EL (cell line): ENCODE results near the gene SCPEP1.
A peak's percentile ranks its signal among the peaks of the same experiment; 100 is the strongest.

Experiments used
- DNase-seq: peaks from one replicate; pipeline ENCODE4 v3.0.0-alpha.2; 2016

SCPEP1 gene

GRCh38 chr17:57004944-57005579 is 27.1 kb downstream of the SCPEP1 start:
- no peak for DNase-seq

- DNase-seq = peak; percentile 51
Measured at GRCh38 chr17:57006040-57006439, 28.1 kb downstream of the SCPEP1 start.

GRCh38 chr17:57008958-57009357 is 31.0 kb downstream of the SCPEP1 start:
- DNase-seq = no peak

GRCh38 chr17:57009737-57010445 is 32.0 kb downstream of the SCPEP1 start:
- DNase-seq = peak; percentile 53

GRCh38 chr17:57010487-57010886 is 32.6 kb downstream of the SCPEP1 start:
- no peak for DNase-seq

- no peak for DNase-seq
Measured at GRCh38 chr17:57011491-57012015, 33.6 kb downstream of the SCPEP1 start.

- DNase-seq = no peak
Measured at GRCh38 chr17:57016071-57016763, 38.3 kb downstream of the SCPEP1 start.

GRCh38 chr17:57016764-57017116 is 38.8 kb downstream of the SCPEP1 start:
- DNase-seq = peak; percentile 33

- no peak for DNase-seq
Measured at GRCh38 chr17:57017625-57018024, 39.7 kb downstream of the SCPEP1 start.

GRCh38 chr17:57020208-57020607 is 42.3 kb downstream of the SCPEP1 start:
- DNase-seq = no peak

- DNase-seq = no peak
Measured at GRCh38 chr17:57021226-57021940, 43.5 kb downstream of the SCPEP1 start.

- DNase-seq = no peak
Measured at GRCh38 chr17:57025876-57026275, 47.9 kb downstream of the SCPEP1 start.

GRCh38 chr17:57027852-57028251 is 49.9 kb downstream of the SCPEP1 start:
- no peak for DNase-seq

- DNase-seq = no peak
Measured at GRCh38 chr17:57032343-57032742, 54.4 kb downstream of the SCPEP1 start.

GRCh38 chr17:57033296-57033695 is 55.4 kb downstream of the SCPEP1 start:
- no peak for DNase-seq

- DNase-seq = no peak
Measured at GRCh38 chr17:57034807-57035754, 57.1 kb downstream of the SCPEP1 start.

- DNase-seq = no peak
Measured at GRCh38 chr17:57035971-57036481, 58.1 kb downstream of the SCPEP1 start.

- no peak for DNase-seq
Measured at GRCh38 chr17:57037411-57037810, 59.5 kb downstream of the SCPEP1 start.

GRCh38 chr17:57038486-57038885 is 60.6 kb downstream of the SCPEP1 start:
- no peak for DNase-seq

GRCh38 chr17:57040571-57040970 is 62.6 kb downstream of the SCPEP1 start:
- no peak for DNase-seq

GRCh38 chr17:57043276-57043675 is 65.3 kb downstream of the SCPEP1 start:
- DNase-seq = no peak
